NCI-H526 treated with DMSO at 0.1 percent for 48 hours (cell line): Measurements from ENCODE around the gene RIOK2.
A peak's percentile ranks its signal among the peaks of the same experiment; 100 is the strongest.
"Not testable (repeated sequence)": the region's sequence is repeated elsewhere in the genome, so short reads cannot be mapped to it uniquely, and the experiment has no call there.

Source experiments
- DNase-seq: peaks from one replicate; lab custom pipeline; 2025; lab: John Stamatoyannopoulos, UW

The RIOK2 gene

GRCh38 chr5:97183100-97183929, at the start of gene RIOK2:
Gene RIOK2, minus strand, starts transcription at chr5:97183247. Its CDS starts 56 bp downstream, at chr5:97183191.
- peak; percentile 95 for DNase-seq

GRCh38 chr5:97231025-97231636, 48.1 kb upstream of the RIOK2 start:
- peak; percentile 36 for DNase-seq

- no peak for DNase-seq
These were observed 46.7 kb upstream of the RIOK2 start for GRCh38 chr5:97229688-97230285.

- DNase-seq, result no peak
These were observed 46.1 kb upstream of the RIOK2 start for GRCh38 chr5:97229196-97229595.

GRCh38 chr5:97225222-97225621, 42.2 kb upstream of the RIOK2 start:
- DNase-seq, result no peak

- DNase-seq, result no peak
These were observed 41.2 kb upstream of the RIOK2 start for GRCh38 chr5:97224112-97224750.

GRCh38 chr5:97223596-97223995, 40.5 kb upstream of the RIOK2 start:
- DNase-seq, result no peak

GRCh38 chr5:97209343-97209742, 26.3 kb upstream of the RIOK2 start:
- DNase-seq, result no peak

GRCh38 chr5:97208714-97209113, 25.7 kb upstream of the RIOK2 start:
- no peak for DNase-seq

GRCh38 chr5:97208184-97208713, 25.2 kb upstream of the RIOK2 start:
- no peak for DNase-seq

GRCh38 chr5:97194366-97194765, 11.3 kb upstream of the RIOK2 start:
- no peak for DNase-seq

GRCh38 chr5:97193355-97193688, 10.3 kb upstream of the RIOK2 start:
- no peak for DNase-seq

GRCh38 chr5:97192580-97193354, 9.7 kb upstream of the RIOK2 start:
- no peak for DNase-seq

GRCh38 chr5:97191893-97192292, 8.8 kb upstream of the RIOK2 start:
- no peak for DNase-seq

- DNase-seq, result not testable (repeated sequence)
These were observed 6.5 kb upstream of the RIOK2 start for GRCh38 chr5:97189523-97189922.

- DNase-seq, result no peak
These were observed 825 bp upstream of the RIOK2 start for GRCh38 chr5:97183930-97184213.

- DNase-seq, result no peak
These were observed 412 bp downstream of the RIOK2 start for GRCh38 chr5:97182571-97183099.

GRCh38 chr5:97181856-97182545, 1.0 kb downstream of the RIOK2 start:
- no peak for DNase-seq

- not testable (repeated sequence) for DNase-seq
These were observed 3.6 kb downstream of the RIOK2 start for GRCh38 chr5:97179457-97179856.

- DNase-seq, result no peak
These were observed 10.8 kb downstream of the RIOK2 start for GRCh38 chr5:97172227-97172626.

- DNase-seq, result no peak
These were observed 11.3 kb downstream of the RIOK2 start for GRCh38 chr5:97171703-97172102.
